GM21526 (cell line): Measurements from ENCODE around the gene PCDHB14.
"Not testable (repeated sequence)": the region's sequence is repeated elsewhere in the genome, so short reads cannot be mapped to it uniquely, and the experiment has no call there.

Experiments used
- ATAC-seq: cut with Tn5 transposase; IDR thresholded peaks from one replicate; pipeline ENCODE4 v1.9.1; 2021; ENCODE audit warnings: moderate library complexity; ENCODE audit not compliant: unreplicated experiment, low FRiP score

The PCDHB14 gene

GRCh38 chr5:141208478-141208877 lies 14.7 kb upstream of the PCDHB14 start, which contains the start of gene PCDHB12:
TSS of gene PCDHB12 (plus strand) at chr5:141208719. CDS start at chr5:141208908, 189 bp downstream.
- no peak for ATAC-seq

- not testable (repeated sequence) for ATAC-seq
These were observed 12.9 kb upstream of the PCDHB14 start for GRCh38 chr5:141210281-141210680.

GRCh38 chr5:141210849-141211248 lies 12.3 kb upstream of the PCDHB14 start:
- ATAC-seq = not testable (repeated sequence)

- ATAC-seq = not testable (repeated sequence)
These were observed 9.3 kb upstream of the PCDHB14 start, which contains the start of gene PCDHB13 for GRCh38 chr5:141213656-141214339. TSS of gene PCDHB13 (plus strand) at chr5:141213919. CDS start at chr5:141214124, 205 bp downstream.

GRCh38 chr5:141214583-141214982 lies 8.6 kb upstream of the PCDHB14 start:
- ATAC-seq = not testable (repeated sequence)

- not testable (repeated sequence) for ATAC-seq
These were observed 7.6 kb upstream of the PCDHB14 start for GRCh38 chr5:141215504-141215903.

GRCh38 chr5:141216035-141216434 lies 7.1 kb upstream of the PCDHB14 start:
- ATAC-seq = not testable (repeated sequence)

- ATAC-seq = not testable (repeated sequence)
These were observed 1.7 kb downstream of the PCDHB14 start for GRCh38 chr5:141224844-141225243.

- not testable (repeated sequence) for ATAC-seq
These were observed 2.3 kb downstream of the PCDHB14 start for GRCh38 chr5:141225421-141225820.

GRCh38 chr5:141234109-141234667 lies 11.0 kb downstream of the PCDHB14 start:
- ATAC-seq = no peak

GRCh38 chr5:141235922-141236321 lies 12.8 kb downstream of the PCDHB14 start:
- ATAC-seq = not testable (repeated sequence)

GRCh38 chr5:141236516-141237313 lies 13.6 kb downstream of the PCDHB14 start:
- no peak for ATAC-seq

GRCh38 chr5:141241496-141241895 lies 18.4 kb downstream of the PCDHB14 start:
- ATAC-seq = no peak

- ATAC-seq = no peak
These were observed 22.1 kb downstream of the PCDHB14 start, which contains the start of gene PCDHB15 for GRCh38 chr5:141245250-141245717. TSS of gene PCDHB15 (plus strand) at chr5:141245395. CDS start at chr5:141245579, 184 bp downstream.

- ATAC-seq = not testable (repeated sequence)
These were observed 23.8 kb downstream of the PCDHB14 start for GRCh38 chr5:141246971-141247370.

- ATAC-seq = not testable (repeated sequence)
These were observed 24.3 kb downstream of the PCDHB14 start for GRCh38 chr5:141247434-141247833.

GRCh38 chr5:141250576-141250975 lies 27.4 kb downstream of the PCDHB14 start:
- no peak for ATAC-seq

- no peak for ATAC-seq
These were observed 35.3 kb downstream of the PCDHB14 start for GRCh38 chr5:141258464-141258863.

- no peak for ATAC-seq
These were observed 35.8 kb downstream of the PCDHB14 start for GRCh38 chr5:141258948-141259347.

- ATAC-seq = no peak
These were observed 37.5 kb downstream of the PCDHB14 start for GRCh38 chr5:141260458-141261237.
